ENCODE data around the gene PKP3.
"Not testable (repeated sequence)": the region's sequence is repeated elsewhere in the genome, so short reads cannot be mapped to it uniquely, and the experiment has no call there.

Gene PKP3

DNA sequence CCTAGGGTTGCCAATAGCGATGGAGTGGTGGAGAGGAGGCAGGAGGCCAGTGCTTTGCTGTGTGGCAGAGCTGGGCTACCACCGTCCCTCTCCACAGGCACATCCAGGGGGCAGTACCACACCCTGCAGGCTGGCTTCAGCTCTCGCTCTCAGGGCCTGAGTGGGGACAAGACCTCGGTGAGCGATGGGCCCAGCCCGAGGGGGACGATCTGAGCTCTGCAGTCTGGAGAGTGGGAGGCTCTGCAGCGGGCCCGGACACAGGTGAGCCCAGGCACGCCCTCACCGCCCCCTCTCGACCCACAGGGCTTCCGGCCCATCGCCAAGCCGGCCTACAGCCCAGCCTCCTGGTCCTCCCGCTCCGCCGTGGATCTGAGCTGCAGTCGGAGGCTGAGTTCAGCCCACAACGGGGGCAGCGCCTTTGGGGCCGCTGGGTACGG, 2.5 kb downstream of the PKP3 start:
- H3K36me3 ChIP-seq (ENCODE audit: control insufficient read depth in 2 of 2, insufficient read depth in 2 of 2, low read length in 2 of 2): peaks cover 0 to 11% of the 10 kb centered on the region in 2 donors
- no peak overlapping the region for H3K9ac ChIP-seq (ENCODE audit: low read depth in 1 of 2, low read length in 2 of 2)
- H3K4me1 ChIP-seq (ENCODE audit: control insufficient read depth in 2 of 2, insufficient read depth in 2 of 2, low read length in 2 of 2): peaks cover 8 to 14% of the 10 kb centered on the region in 2 donors
- H3K9me3 ChIP-seq (ENCODE audit: control insufficient read depth in 2 of 2, low read length in 2 of 2): no peaks in the 10 kb centered on the region
- H3K27ac ChIP-seq (ENCODE audit: low read depth in 2 of 2, low read length in 2 of 2): no peak overlapping the region
- no peak overlapping the region for H3K4me3 ChIP-seq (ENCODE audit: low read length in 2 of 2)
- no peaks in the 10 kb centered on the region for H3K27me3 ChIP-seq (ENCODE audit: control insufficient read depth in 2 of 2, insufficient read depth in 2 of 2, low read length in 2 of 2)

- no peaks in the 10 kb centered on the region for H3K9me3 ChIP-seq (ENCODE audit: control insufficient read depth in 2 of 2, low read length in 2 of 2)
- H3K9ac ChIP-seq (ENCODE audit: low read depth in 1 of 2, low read length in 2 of 2): no peak overlapping the region
- H3K36me3 ChIP-seq (ENCODE audit: control insufficient read depth in 2 of 2, insufficient read depth in 2 of 2, low read length in 2 of 2): peaks cover 0 to 11% of the 10 kb centered on the region in 2 donors
- no peaks in the 10 kb centered on the region for H3K27me3 ChIP-seq (ENCODE audit: control insufficient read depth in 2 of 2, insufficient read depth in 2 of 2, low read length in 2 of 2)
- H3K27ac ChIP-seq (ENCODE audit: low read depth in 2 of 2, low read length in 2 of 2): no peak overlapping the region
- peaks cover 8 to 14% of the 10 kb centered on the region in 2 donors for H3K4me1 ChIP-seq (ENCODE audit: control insufficient read depth in 2 of 2, insufficient read depth in 2 of 2, low read length in 2 of 2)
- no peak overlapping the region for H3K4me3 ChIP-seq (ENCODE audit: low read length in 2 of 2)
Observed at GRCh38 chr11:396948-397548, 3.0 kb downstream of the PKP3 start.

- Histone ChIP-seq H3K9me3 (ENCODE audit: control insufficient read depth in 2 of 2, low read length in 2 of 2) (no peaks in the 10 kb centered on the region), H3K27ac (ENCODE audit: low read depth in 2 of 2, low read length in 2 of 2) (no peak overlapping the region), H3K27me3 (ENCODE audit: control insufficient read depth in 2 of 2, insufficient read depth in 2 of 2, low read length in 2 of 2) (no peaks in the 10 kb centered on the region), H3K36me3 (ENCODE audit: control insufficient read depth in 2 of 2, insufficient read depth in 2 of 2, low read length in 2 of 2) (peaks cover 2 to 18% of the 10 kb centered on the region in 2 donors), H3K4me3 (ENCODE audit: low read length in 2 of 2) (no peak overlapping the region), H3K4me1 (ENCODE audit: control insufficient read depth in 2 of 2, insufficient read depth in 2 of 2, low read length in 2 of 2) (peaks cover 4 to 8% of the 10 kb centered on the region in 2 donors), H3K9ac (ENCODE audit: low read depth in 1 of 2, low read length in 2 of 2) (no peak overlapping the region)
Observed at GRCh38 chr11:398826-399225, 4.8 kb downstream of the PKP3 start.

GRCh38 chr11:399731-400211, 5.8 kb downstream of the PKP3 start:
- Histone ChIP-seq H3K4me3 (ENCODE audit: low read length in 2 of 2) (no peak overlapping the region), H3K9ac (ENCODE audit: low read depth in 1 of 2, low read length in 2 of 2) (no peak overlapping the region), H3K27me3 (ENCODE audit: control insufficient read depth in 2 of 2, insufficient read depth in 2 of 2, low read length in 2 of 2) (no peaks in the 10 kb centered on the region), H3K4me1 (ENCODE audit: control insufficient read depth in 2 of 2, insufficient read depth in 2 of 2, low read length in 2 of 2) (peaks cover 3 to 7% of the 10 kb centered on the region in 2 donors), H3K27ac (ENCODE audit: low read depth in 2 of 2, low read length in 2 of 2) (no peak overlapping the region), H3K36me3 (ENCODE audit: control insufficient read depth in 2 of 2, insufficient read depth in 2 of 2, low read length in 2 of 2) (peaks cover 7 to 27% of the 10 kb centered on the region in 2 donors), H3K9me3 (ENCODE audit: control insufficient read depth in 2 of 2, low read length in 2 of 2) (no peaks in the 10 kb centered on the region)

DNA sequence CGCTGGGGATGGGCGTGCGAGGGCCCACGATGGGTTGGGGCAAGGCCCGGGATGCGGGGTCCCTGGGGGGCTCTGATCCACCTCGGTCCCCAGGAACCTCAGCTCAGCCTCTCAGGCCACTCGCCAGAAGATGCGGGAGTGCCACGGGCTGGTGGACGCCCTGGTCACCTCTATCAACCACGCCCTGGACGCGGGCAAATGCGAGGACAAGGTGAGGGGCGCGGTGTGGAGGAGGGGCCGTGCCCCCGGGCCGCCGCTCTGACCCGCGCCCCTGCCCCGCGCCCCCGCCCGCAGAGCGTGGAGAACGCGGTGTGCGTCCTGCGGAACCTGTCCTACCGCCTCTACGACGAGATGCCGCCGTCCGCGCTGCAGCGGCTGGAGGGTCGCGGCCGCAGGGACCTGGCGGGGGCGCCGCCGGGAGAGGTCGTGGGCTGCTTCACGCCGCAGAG, 6.3 kb downstream of the PKP3 start:
- no peak overlapping the region for H3K9ac ChIP-seq (ENCODE audit: low read depth in 1 of 2, low read length in 2 of 2)
- no peak overlapping the region for H3K27ac ChIP-seq (ENCODE audit: low read depth in 2 of 2, low read length in 2 of 2)
- H3K4me3 ChIP-seq (ENCODE audit: low read length in 2 of 2): no peak overlapping the region
- no peaks in the 10 kb centered on the region for H3K9me3 ChIP-seq (ENCODE audit: control insufficient read depth in 2 of 2, low read length in 2 of 2)
- peaks cover under 1 to 4% of the 10 kb centered on the region in 2 donors for H3K4me1 ChIP-seq (ENCODE audit: control insufficient read depth in 2 of 2, insufficient read depth in 2 of 2, low read length in 2 of 2)
- no peaks in the 10 kb centered on the region for H3K27me3 ChIP-seq (ENCODE audit: control insufficient read depth in 2 of 2, insufficient read depth in 2 of 2, low read length in 2 of 2)
- H3K36me3 ChIP-seq (ENCODE audit: control insufficient read depth in 2 of 2, insufficient read depth in 2 of 2, low read length in 2 of 2): peaks cover 7 to 30% of the 10 kb centered on the region in 2 donors

- not testable (repeated sequence) for H3K27ac ChIP-seq (ENCODE audit: low read depth in 2 of 2, low read length in 2 of 2); H3K9ac ChIP-seq (ENCODE audit: low read depth in 1 of 2, low read length in 2 of 2); H3K27me3 ChIP-seq (ENCODE audit: control insufficient read depth in 2 of 2, insufficient read depth in 2 of 2, low read length in 2 of 2); H3K4me1 ChIP-seq (ENCODE audit: control insufficient read depth in 2 of 2, insufficient read depth in 2 of 2, low read length in 2 of 2); H3K4me3 ChIP-seq (ENCODE audit: low read length in 2 of 2); H3K9me3 ChIP-seq (ENCODE audit: control insufficient read depth in 2 of 2, low read length in 2 of 2)
- peaks cover 7 to 30% of the 10 kb centered on the region in 2 donors for H3K36me3 ChIP-seq (ENCODE audit: control insufficient read depth in 2 of 2, insufficient read depth in 2 of 2, low read length in 2 of 2)
Observed at GRCh38 chr11:401196-401595, 7.2 kb downstream of the PKP3 start.

- Histone ChIP-seq H3K36me3 (ENCODE audit: control insufficient read depth in 2 of 2, insufficient read depth in 2 of 2, low read length in 2 of 2) (peaks cover 7 to 23% of the 10 kb centered on the region in 2 donors), H3K27me3 (ENCODE audit: control insufficient read depth in 2 of 2, insufficient read depth in 2 of 2, low read length in 2 of 2) (no peaks in the 10 kb centered on the region), H3K9me3 (ENCODE audit: control insufficient read depth in 2 of 2, low read length in 2 of 2) (no peaks in the 10 kb centered on the region), H3K4me3 (ENCODE audit: low read length in 2 of 2) (no peak overlapping the region), H3K4me1 (ENCODE audit: control insufficient read depth in 2 of 2, insufficient read depth in 2 of 2, low read length in 2 of 2) (peaks cover 15 to 16% of the 10 kb centered on the region in 2 donors), H3K9ac (ENCODE audit: low read depth in 1 of 2, low read length in 2 of 2) (no peak overlapping the region), H3K27ac (ENCODE audit: low read depth in 2 of 2, low read length in 2 of 2) (no peak overlapping the region)
Observed at GRCh38 chr11:403021-403760, 9.2 kb downstream of the PKP3 start.

GRCh38 chr11:403761-404431, 9.9 kb downstream of the PKP3 start:
- peaks cover 7 to 20% of the 10 kb centered on the region in 2 donors for H3K36me3 ChIP-seq (ENCODE audit: control insufficient read depth in 2 of 2, insufficient read depth in 2 of 2, low read length in 2 of 2)
- H3K4me1 ChIP-seq (ENCODE audit: control insufficient read depth in 2 of 2, insufficient read depth in 2 of 2, low read length in 2 of 2): peaks cover 15 to 16% of the 10 kb centered on the region in 2 donors
- no peak overlapping the region for H3K9ac ChIP-seq (ENCODE audit: low read depth in 1 of 2, low read length in 2 of 2)
- H3K9me3 ChIP-seq (ENCODE audit: control insufficient read depth in 2 of 2, low read length in 2 of 2): no peaks in the 10 kb centered on the region
- H3K27ac ChIP-seq (ENCODE audit: low read depth in 2 of 2, low read length in 2 of 2): no peak overlapping the region
- no peaks in the 10 kb centered on the region for H3K27me3 ChIP-seq (ENCODE audit: control insufficient read depth in 2 of 2, insufficient read depth in 2 of 2, low read length in 2 of 2)
- no peak overlapping the region for H3K4me3 ChIP-seq (ENCODE audit: low read length in 2 of 2)

DNA sequence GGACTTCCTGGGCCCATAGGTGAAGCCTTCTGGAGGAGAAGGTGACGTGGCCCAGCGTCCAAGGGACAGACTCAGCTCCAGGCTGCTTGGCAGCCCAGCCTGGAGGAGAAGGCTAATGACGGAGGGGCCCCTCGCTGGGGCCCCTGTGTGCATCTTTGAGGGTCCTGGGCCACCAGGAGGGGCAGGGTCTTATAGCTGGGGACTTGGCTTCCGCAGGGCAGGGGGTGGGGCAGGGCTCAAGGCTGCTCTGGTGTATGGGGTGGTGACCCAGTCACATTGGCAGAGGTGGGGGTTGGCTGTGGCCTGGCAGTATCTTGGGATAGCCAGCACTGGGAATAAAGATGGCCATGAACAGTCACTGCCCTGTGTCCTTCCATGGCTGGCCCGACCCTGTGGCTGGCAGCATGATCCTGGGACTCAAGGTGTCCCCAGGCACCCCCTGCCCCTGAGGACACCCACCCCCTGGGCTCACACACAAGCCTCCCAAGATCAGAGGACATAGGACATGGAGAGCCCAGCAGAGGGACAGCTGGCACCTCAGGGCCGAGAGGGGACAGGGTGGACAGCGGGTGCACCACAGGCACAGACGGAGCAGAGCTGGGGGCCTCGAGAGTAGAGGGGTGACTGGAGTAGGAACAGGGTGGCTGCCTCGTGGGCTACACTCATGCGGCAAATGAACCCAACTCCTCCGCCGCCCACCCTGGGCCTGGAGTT, 10.7 kb downstream of the PKP3 start:
- no peak overlapping the region for H3K4me3 ChIP-seq (ENCODE audit: low read length in 2 of 2)
- H3K27me3 ChIP-seq (ENCODE audit: control insufficient read depth in 2 of 2, insufficient read depth in 2 of 2, low read length in 2 of 2): no peaks in the 10 kb centered on the region
- no peak overlapping the region for H3K9ac ChIP-seq (ENCODE audit: low read depth in 1 of 2, low read length in 2 of 2)
- peaks cover 7 to 19% of the 10 kb centered on the region in 2 donors for H3K36me3 ChIP-seq (ENCODE audit: control insufficient read depth in 2 of 2, insufficient read depth in 2 of 2, low read length in 2 of 2)
- peaks cover 15 to 16% of the 10 kb centered on the region in 2 donors for H3K4me1 ChIP-seq (ENCODE audit: control insufficient read depth in 2 of 2, insufficient read depth in 2 of 2, low read length in 2 of 2)
- H3K27ac ChIP-seq (ENCODE audit: low read depth in 2 of 2, low read length in 2 of 2): no peak overlapping the region
- H3K9me3 ChIP-seq (ENCODE audit: control insufficient read depth in 2 of 2, low read length in 2 of 2): no peaks in the 10 kb centered on the region
